Measurements from ENCODE around the gene ZNF483.
"Not testable (repeated sequence)": the region's sequence is repeated elsewhere in the genome, so short reads cannot be mapped to it uniquely, and the experiment has no call there.

Gene ZNF483

DNA sequence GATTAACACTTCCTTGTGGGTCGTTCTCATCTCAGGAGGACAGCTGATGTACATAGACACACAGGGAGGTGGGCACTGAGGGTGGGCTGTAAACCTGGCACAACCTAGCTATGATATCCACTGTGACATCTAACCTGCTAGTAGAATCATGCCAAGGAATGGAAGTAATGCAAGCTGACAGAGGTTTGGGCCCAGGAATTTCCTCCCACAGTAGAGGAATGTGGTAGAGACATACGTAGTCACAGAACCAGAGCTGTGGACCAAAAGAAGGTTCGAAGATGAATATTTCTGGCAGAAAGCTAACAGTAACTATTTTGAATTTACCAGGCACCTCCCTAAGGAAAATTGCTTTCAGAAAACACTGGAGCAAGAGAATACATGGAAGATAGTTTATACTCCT lies 90.9 kb downstream of the ZNF483 start:
- DNase-seq, result no peak

DNA sequence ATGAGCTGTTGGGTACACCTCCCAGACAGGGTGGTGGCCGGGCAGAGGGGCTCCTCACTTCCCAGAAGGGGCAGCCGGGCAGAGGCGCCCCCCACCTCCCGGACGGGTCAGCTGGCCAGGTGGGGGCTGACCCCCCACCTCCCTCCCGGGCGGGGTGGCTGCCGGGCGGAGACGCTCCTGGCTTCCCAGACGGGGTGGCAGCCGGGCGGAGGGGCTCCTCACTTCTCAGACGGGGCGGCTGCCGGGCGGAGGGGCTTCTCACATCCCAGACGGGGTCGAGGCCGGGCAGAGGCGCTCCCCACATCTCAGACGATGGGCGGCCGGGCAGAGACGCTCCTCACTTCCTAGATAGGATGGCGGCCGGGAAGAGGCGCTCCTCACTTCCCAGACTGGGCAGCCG lies 92.4 kb downstream of the ZNF483 start:
- DNase-seq, result not testable (repeated sequence)

DNA sequence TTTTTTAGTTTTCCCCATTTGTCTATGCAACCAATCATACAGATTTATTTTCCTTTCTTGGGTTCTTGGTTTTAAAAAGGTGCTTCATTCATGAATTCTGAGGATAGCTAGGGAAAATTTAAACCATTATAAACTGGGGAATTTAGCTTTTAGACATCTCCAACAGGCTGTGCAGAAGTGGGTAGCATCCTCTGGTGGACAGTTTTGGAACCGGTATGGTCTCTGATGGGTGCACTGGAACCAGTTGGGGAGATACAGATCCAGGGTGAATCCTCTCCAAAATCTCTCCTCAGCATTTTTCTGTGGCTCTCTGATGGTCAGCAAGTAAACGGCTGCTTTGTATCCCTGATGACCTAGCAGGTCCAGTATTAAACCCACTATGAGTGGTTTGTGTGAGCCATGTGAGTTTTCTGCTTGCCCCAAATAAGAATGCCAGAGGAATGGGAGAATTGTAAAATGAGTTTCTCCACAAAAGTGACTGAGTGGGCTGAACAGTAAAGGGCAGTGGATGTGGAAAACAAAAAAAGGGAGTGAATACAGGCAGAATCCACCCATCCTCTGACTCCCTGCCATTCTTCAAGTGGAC lies 97.0 kb downstream of the ZNF483 start:
- no peak for DNase-seq

DNA sequence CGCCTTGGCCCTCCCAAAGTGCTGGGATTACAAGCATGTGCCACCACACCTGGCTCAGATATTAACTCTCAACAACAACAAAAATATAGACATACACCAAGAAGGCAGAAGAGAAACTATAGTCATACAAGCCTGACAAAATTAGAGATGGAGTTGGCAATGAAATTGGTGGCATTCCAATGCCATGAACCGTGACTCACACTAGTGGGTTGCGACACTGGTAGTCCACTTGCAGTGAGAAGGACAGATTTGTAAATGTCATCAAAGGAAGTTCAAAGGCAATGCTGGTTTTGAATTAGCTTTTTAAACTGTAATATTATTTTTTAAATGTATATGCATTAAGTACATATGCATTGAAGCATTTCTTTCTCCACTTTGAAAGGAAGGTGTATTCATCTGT lies 97.6 kb downstream of the ZNF483 start:
- DNase-seq, result no peak

Data from activated naive CD4-positive, alpha-beta T cell (primary cell).